PFSK-1 (cell line): ENCODE results near the gene LGALS7B. TPM values are rescaled to one million over a fixed set of nuclear protein-coding genes. Genes with fewer than 3 reads are reported as not detected.

Experiments used
- FOXP2 ChIP-seq: optimal IDR thresholded peaks from 2 replicates; pipeline ENCODE3; 2011; ENCODE audit warnings: borderline replicate concordance, control low read depth, inconsistent platforms; ENCODE audit not compliant: insufficient read depth; ENCODE audit errors: extremely low read length, extremely low read depth
- POLR2AphosphoS5 ChIP-seq: IDR thresholded peaks from 2 replicates; pipeline ENCODE4 v1.6.1; 2012; ENCODE audit warnings: low read depth, mild to moderate bottlenecking, control low read depth, low read length, moderate library complexity
- SIN3A ChIP-seq: IDR thresholded peaks from 2 replicates; pipeline ENCODE4 v1.6.1; 2012; ENCODE audit warnings: mild to moderate bottlenecking, low read length, moderate library complexity, borderline replicate concordance; ENCODE audit not compliant: insufficient read depth
- TAF1 ChIP-seq: IDR thresholded peaks from 2 replicates; pipeline ENCODE4 v1.6.1; 2012; ENCODE audit warnings: low read length, control low read depth, borderline replicate concordance; ENCODE audit not compliant: insufficient read depth
- polyA plus RNA-seq: library from polyadenylated mRNA; unstranded; fragments of >200 nt; gene quantifications from one replicate; pipeline ENCODE4 v1.2.1, GENCODE V29; 2012; ENCODE audit warnings: low read depth, missing spikeins; ENCODE audit not compliant: insufficient read length
- TF ChIP-seq, protein P1 (sequence below), 2 experiments: IDR thresholded peaks; 2 replicates each; pipeline versions ENCODE4 v1.6.1 to v1.8.0; 2011 to 2012; ENCODE audit warnings: low read depth in 2 of 2, low read length in 2 of 2, control low read depth in 1 of 2, inconsistent platforms in 1 of 2, mild to moderate bottlenecking in 1 of 2, moderate library complexity in 1 of 2; ENCODE audit not compliant: insufficient read depth in 1 of 2

LGALS7B gene
- not detected for polyA plus RNA-seq

GRCh38 chr19:38788478-38789243 is at the start of gene LGALS7B:
Gene LGALS7B (plus strand): TSS chr19:38789200. CDS start chr19:38789227, 27 bp downstream.
- TF ChIP-seq, protein P1, sequence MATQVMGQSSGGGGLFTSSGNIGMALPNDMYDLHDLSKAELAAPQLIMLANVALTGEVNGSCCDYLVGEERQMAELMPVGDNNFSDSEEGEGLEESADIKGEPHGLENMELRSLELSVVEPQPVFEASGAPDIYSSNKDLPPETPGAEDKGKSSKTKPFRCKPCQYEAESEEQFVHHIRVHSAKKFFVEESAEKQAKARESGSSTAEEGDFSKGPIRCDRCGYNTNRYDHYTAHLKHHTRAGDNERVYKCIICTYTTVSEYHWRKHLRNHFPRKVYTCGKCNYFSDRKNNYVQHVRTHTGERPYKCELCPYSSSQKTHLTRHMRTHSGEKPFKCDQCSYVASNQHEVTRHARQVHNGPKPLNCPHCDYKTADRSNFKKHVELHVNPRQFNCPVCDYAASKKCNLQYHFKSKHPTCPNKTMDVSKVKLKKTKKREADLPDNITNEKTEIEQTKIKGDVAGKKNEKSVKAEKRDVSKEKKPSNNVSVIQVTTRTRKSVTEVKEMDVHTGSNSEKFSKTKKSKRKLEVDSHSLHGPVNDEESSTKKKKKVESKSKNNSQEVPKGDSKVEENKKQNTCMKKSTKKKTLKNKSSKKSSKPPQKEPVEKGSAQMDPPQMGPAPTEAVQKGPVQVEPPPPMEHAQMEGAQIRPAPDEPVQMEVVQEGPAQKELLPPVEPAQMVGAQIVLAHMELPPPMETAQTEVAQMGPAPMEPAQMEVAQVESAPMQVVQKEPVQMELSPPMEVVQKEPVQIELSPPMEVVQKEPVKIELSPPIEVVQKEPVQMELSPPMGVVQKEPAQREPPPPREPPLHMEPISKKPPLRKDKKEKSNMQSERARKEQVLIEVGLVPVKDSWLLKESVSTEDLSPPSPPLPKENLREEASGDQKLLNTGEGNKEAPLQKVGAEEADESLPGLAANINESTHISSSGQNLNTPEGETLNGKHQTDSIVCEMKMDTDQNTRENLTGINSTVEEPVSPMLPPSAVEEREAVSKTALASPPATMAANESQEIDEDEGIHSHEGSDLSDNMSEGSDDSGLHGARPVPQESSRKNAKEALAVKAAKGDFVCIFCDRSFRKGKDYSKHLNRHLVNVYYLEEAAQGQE (IDR thresholded peaks at IDR 0.05; ENCODE audit: insufficient read depth in 1 of 2, low read depth in 2 of 2, low read length in 2 of 2), result no peak
- TF ChIP-seq POLR2AphosphoS5 (no peak), SIN3A (no peak), TAF1 (no peak), FOXP2 (no peak)

DNA sequence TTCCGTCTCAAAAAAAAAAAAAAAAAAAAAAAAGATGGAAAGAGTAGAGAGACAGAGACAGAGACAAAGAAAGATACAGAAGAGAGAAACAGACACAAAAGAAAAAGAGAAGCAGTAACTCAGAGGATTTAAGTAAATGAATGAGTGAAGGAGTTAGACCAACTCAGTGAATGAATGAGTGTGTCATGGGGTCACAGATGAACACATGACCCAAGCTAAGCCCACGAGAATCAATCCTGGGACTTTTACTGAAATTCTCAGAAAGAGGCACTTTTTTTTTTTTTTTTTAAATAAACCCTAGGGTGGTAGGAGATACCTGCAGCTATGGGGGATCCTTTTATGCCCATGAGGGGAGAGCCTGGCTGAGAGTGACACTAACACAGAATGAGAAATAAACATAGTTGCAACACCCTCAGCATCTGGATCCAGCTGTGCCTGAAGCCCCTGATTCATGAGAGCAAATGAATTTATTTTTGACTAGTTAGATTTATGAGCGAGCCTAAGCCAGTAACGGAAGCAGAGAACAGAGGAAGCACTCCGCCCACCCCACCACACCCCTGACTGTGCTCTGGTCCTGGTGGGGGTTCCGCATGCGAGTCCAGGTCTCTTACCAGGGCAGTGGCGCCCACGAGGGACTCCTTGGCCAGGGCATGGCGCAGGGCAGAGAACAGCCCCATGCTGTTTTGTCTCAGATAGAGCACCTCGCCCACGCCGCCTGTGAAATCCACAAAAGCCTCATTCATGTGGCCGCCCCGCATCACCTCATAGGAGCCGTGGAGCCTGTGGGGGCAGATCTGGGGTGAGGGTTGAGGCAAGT is 49.4 kb upstream of the LGALS7B start:
- TF ChIP-seq TAF1 (no peak), SIN3A (no peak), FOXP2 (no peak), POLR2AphosphoS5 (no peak)
- TF ChIP-seq, protein P1 (IDR thresholded peaks at IDR 0.05; ENCODE audit: insufficient read depth in 1 of 2, low read depth in 2 of 2, low read length in 2 of 2), result no peak

DNA sequence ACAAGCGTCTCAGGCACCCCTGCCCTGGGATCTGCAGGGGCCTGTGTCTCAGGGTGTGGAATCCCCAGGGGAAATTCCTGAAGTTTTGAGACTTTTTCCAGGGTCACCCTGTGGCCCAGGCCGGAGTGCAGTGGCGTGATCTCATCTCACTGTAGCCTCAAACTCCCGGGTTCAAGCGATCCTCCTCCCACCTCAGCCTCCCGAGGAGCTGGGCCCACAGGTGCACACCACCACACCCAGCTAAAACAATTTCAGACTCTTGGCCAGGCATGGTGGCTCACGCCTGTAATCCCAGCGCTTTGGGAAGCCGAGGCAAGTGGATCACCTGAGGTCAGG is 48.8 kb upstream of the LGALS7B start:
- no peak for TF ChIP-seq FOXP2
- no peak for TF ChIP-seq TAF1

- TF ChIP-seq, protein P1 (IDR thresholded peaks at IDR 0.05; ENCODE audit: insufficient read depth in 1 of 2, low read depth in 2 of 2, low read length in 2 of 2), result no peak
- TF ChIP-seq TAF1 (no peak), SIN3A (no peak), POLR2AphosphoS5 (no peak), FOXP2 (no peak)
Observed at GRCh38 chr19:38740932-38741331, 48.1 kb upstream of the LGALS7B start.

DNA sequence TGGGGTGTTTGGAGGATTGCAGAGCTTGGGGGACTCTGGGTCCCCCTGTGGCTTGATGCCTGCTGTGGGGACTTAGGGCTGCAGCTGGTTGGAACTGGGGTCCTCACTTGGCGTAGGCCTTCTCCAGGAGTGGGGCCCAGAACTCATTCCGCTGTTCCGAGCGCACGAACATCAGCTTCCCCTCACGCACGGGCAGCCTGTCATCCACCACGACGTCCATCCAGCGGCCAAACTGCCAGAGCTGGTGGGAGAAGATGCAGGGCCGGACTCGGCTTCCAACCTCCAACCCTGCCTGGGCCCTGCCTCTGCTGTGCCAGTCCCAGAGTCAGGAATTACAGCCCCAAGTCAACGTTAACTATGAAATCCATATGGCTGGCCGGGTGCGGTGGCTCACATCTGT is 47.3 kb upstream of the LGALS7B start:
- TF ChIP-seq POLR2AphosphoS5 (no peak), SIN3A (no peak), FOXP2 (no peak), TAF1 (no peak)
- TF ChIP-seq, protein P1 (IDR thresholded peaks at IDR 0.05; ENCODE audit: insufficient read depth in 1 of 2, low read depth in 2 of 2, low read length in 2 of 2), result no peak
